IMR-90 (cell line): ENCODE data around the gene ADAM17. TPM values are rescaled to one million over a fixed set of nuclear protein-coding genes. Genes with fewer than 3 reads are reported as not detected.
A peak's percentile ranks its signal among the peaks of the same experiment; 100 is the strongest.

Source experiments
- ATAC-seq: fragments of 200-7000 bp; cut with Tn5 transposase; 2 replicates; pipeline ENCODE4 v1.9.1; 2020; ENCODE audit warnings: low read depth, mild to moderate bottlenecking, moderate library complexity
- Bru-seq: library from RNA; stranded (reverse); fragments of 400-500 nt; gene quantifications from one replicate; lab custom pipeline; 2021; lab: Mats Ljungman, UMichigan
- BruChase-seq, 2 experiments: library from RNA; stranded (reverse); fragments of 400-500 nt; gene quantifications; one replicate each; lab custom pipeline; 2021; lab: Mats Ljungman, UMichigan
- BruUV-seq: library from RNA; stranded (reverse); fragments of 400-500 nt; replicated peaks from 2 replicates; lab custom pipeline; 2021; lab: Mats Ljungman, UMichigan
- CTCF ChIA-PET: fragments of 300-600 bp; formaldehyde crosslinking; extraction: SDS; loops from one replicate; lab custom pipeline; 2021; ENCODE audit warnings: antibody characterized with exemption; lab: Yijun Ruan, JAX
- POLR2A ChIA-PET: fragments of 300-600 bp; sonication (Branson Sonifier 250); formaldehyde crosslinking; loops from one replicate; lab custom pipeline; 2022; ENCODE audit warnings: antibody characterized with exemption; ENCODE audit not compliant: unreplicated experiment; lab: Charles Lee
- DNase-seq: peaks from one replicate; pipeline ENCODE4 v3.0.0; 2013
- H2AFZ ChIP-seq: replicated peaks from 2 replicates; pipeline ENCODE3; 2013; ENCODE audit warnings: low read length, mild to moderate bottlenecking; ENCODE audit not compliant: poor library complexity
- H2AK5ac ChIP-seq: 2 replicates; pipeline ENCODE4 v1.6.1; 2013; ENCODE audit warnings: low read depth, low read length, inconsistent platforms
- H2AK9ac ChIP-seq: replicated peaks from 2 replicates; pipeline ENCODE3; 2013; ENCODE audit warnings: mild to moderate bottlenecking, low read depth, low read length, moderate library complexity; ENCODE audit not compliant: poor library complexity
- H2BK120ac ChIP-seq: 2 replicates; pipeline ENCODE4 v1.6.1; 2013; ENCODE audit warnings: low read depth, low read length, inconsistent platforms
- H2BK15ac ChIP-seq: 3 replicates; pipeline ENCODE4 v1.6.1; 2013; ENCODE audit warnings: low read depth, low read length, inconsistent platforms
- H2BK20ac ChIP-seq: 2 replicates; pipeline ENCODE4 v1.6.1; 2013; ENCODE audit warnings: low read depth, mild to moderate bottlenecking, inconsistent platforms, low read length, moderate library complexity
- H2BK5ac ChIP-seq: 2 replicates; pipeline ENCODE4 v1.6.1; 2013; ENCODE audit warnings: mild to moderate bottlenecking, low read depth, low read length, inconsistent platforms; ENCODE audit not compliant: poor library complexity, severe bottlenecking
- H3K14ac ChIP-seq: replicated peaks from 2 replicates; pipeline ENCODE4 v1.6.1; 2013; ENCODE audit warnings: low read depth, low read length, inconsistent platforms
- H3K18ac ChIP-seq: 2 replicates; pipeline ENCODE4 v1.6.1; 2013; ENCODE audit warnings: low read depth, low read length, control low read depth
- H3K23ac ChIP-seq: 2 replicates; pipeline ENCODE4 v1.6.1; 2013; ENCODE audit warnings: low read depth, low read length, inconsistent platforms
- H3K27ac ChIP-seq: 2 replicates; pipeline ENCODE4 v1.5.1; 2013; ENCODE audit warnings: mild to moderate bottlenecking, control low read depth, low read length; ENCODE audit not compliant: insufficient read depth
- H3K27me3 ChIP-seq: 2 replicates; pipeline ENCODE4 v1.6.1; 2013; ENCODE audit warnings: low read length; ENCODE audit not compliant: control insufficient read depth, insufficient read depth
- H3K36me3 ChIP-seq: 2 replicates; pipeline ENCODE4 v1.6.1; 2013; ENCODE audit warnings: low read length, mixed read lengths; ENCODE audit not compliant: control insufficient read depth, insufficient read depth
- H3K4ac ChIP-seq: 2 replicates; pipeline ENCODE4 v1.6.1; 2013; ENCODE audit warnings: low read depth, low read length, inconsistent platforms
- H3K4me1 ChIP-seq: 2 replicates; pipeline ENCODE4 v1.6.1; 2013; ENCODE audit warnings: low read length, mixed read lengths; ENCODE audit not compliant: control insufficient read depth, insufficient read depth
- H3K4me2 ChIP-seq: 2 replicates; pipeline ENCODE4 v1.6.1; 2013; ENCODE audit warnings: low read depth, mild to moderate bottlenecking, control low read depth, low read length, moderate library complexity
- H3K4me3 ChIP-seq: 2 replicates; pipeline ENCODE4 v1.5.1; 2013; ENCODE audit warnings: low read depth, mild to moderate bottlenecking, control low read depth, low read length, moderate library complexity; ENCODE audit not compliant: insufficient read depth
- H3K56ac ChIP-seq: 2 replicates; pipeline ENCODE4 v1.6.1; 2013; ENCODE audit warnings: low read length, inconsistent platforms; ENCODE audit not compliant: insufficient read depth; ENCODE audit errors: extremely low read depth
- H3K79me1 ChIP-seq, 2 experiments: 2 replicates each; pipeline ENCODE4 v1.6.1; 2013; ENCODE audit warnings: low read length in 2 of 2, inconsistent platforms in 1 of 2, low read depth in 1 of 2
- H3K9ac ChIP-seq: 2 replicates; pipeline ENCODE4 v1.6.1; 2013; ENCODE audit warnings: low read depth, low read length, control low read depth
- H3K9me1 ChIP-seq: 2 replicates; pipeline ENCODE4 v1.6.1; 2013; ENCODE audit warnings: low read length, inconsistent platforms; ENCODE audit not compliant: insufficient read depth
- H3K9me3 ChIP-seq: 2 replicates; pipeline ENCODE4 v1.6.1; 2013; ENCODE audit warnings: low read length; ENCODE audit not compliant: control insufficient read depth, insufficient read depth
- H4K20me1 ChIP-seq: 2 replicates; pipeline ENCODE4 v1.6.1; 2013; ENCODE audit warnings: low read length, inconsistent platforms; ENCODE audit not compliant: insufficient read depth
- H4K5ac ChIP-seq: 2 replicates; pipeline ENCODE4 v1.6.1; 2013; ENCODE audit warnings: mild to moderate bottlenecking, low read depth, low read length, control low read depth
- H4K8ac ChIP-seq, 2 experiments: 2 replicates each; pipeline ENCODE4 v1.6.1; 2013; ENCODE audit warnings: low read depth in 2 of 2, low read length in 2 of 2, control low read depth in 1 of 2, inconsistent platforms in 1 of 2
- H4K91ac ChIP-seq: 2 replicates; pipeline ENCODE4 v1.6.1; 2013; ENCODE audit warnings: low read depth, low read length, inconsistent platforms; ENCODE audit not compliant: insufficient read depth
- BHLHE40 ChIP-seq: fragments of 150-350 bp; IDR thresholded peaks from 2 replicates; pipeline ENCODE4 v1.6.1; 2016; ENCODE audit warnings: mild to moderate bottlenecking, low read depth, low read length
- CEBPB ChIP-seq: IDR thresholded peaks from 2 replicates; pipeline ENCODE4 v1.6.1; 2012; ENCODE audit warnings: low read depth, low read length, improper control_type of control experiment
- FOS ChIP-seq: fragments of 150-350 bp; IDR thresholded peaks from 2 replicates; pipeline ENCODE4 v1.6.1; 2016; ENCODE audit warnings: low read depth, low read length
- MAFK ChIP-seq: IDR thresholded peaks from 2 replicates; pipeline ENCODE4 v1.6.1; 2012; ENCODE audit warnings: low read depth, low read length, improper control_type of control experiment
- MAZ ChIP-seq: IDR thresholded peaks from 2 replicates; pipeline ENCODE4 v1.6.1; 2012; ENCODE audit warnings: low read depth, mild to moderate bottlenecking, low read length, improper control_type of control experiment, moderate library complexity, borderline replicate concordance
- MXI1 ChIP-seq: IDR thresholded peaks from 2 replicates; pipeline ENCODE4 v1.6.1; 2012; ENCODE audit warnings: low read depth, mild to moderate bottlenecking, low read length, moderate library complexity, borderline replicate concordance
- NFE2L2 ChIP-seq: fragments of 150-350 bp; IDR thresholded peaks from 2 replicates; pipeline ENCODE4 v1.6.1; 2016; ENCODE audit warnings: low read depth, mild to moderate bottlenecking, low read length
- POLR2A ChIP-seq: IDR thresholded peaks from 2 replicates; pipeline ENCODE4 v1.6.1; 2012; ENCODE audit warnings: mild to moderate bottlenecking, low read depth, low read length
- RAD21 ChIP-seq: IDR thresholded peaks from 2 replicates; pipeline ENCODE4 v1.6.1; 2012; ENCODE audit warnings: low read length, improper control_type of control experiment
- RCOR1 ChIP-seq: IDR thresholded peaks from 2 replicates; pipeline ENCODE4 v1.6.1; 2012; ENCODE audit warnings: mild to moderate bottlenecking, low read length, improper control_type of control experiment; ENCODE audit not compliant: insufficient replicate concordance
- WGBS, 2 experiments: methylation state at CpG; one replicate each; pipeline versions ENCODE4 v1.1.5 to v1.1.7; 2013; ENCODE audit warnings: missing lambda C conversion rate in 2 of 2; ENCODE audit not compliant: insufficient read length in 1 of 2; ENCODE audit errors: extremely low coverage in 2 of 2; 5-methylcytosine and 5-hydroxymethylcytosine counted together
- dilution Hi-C: fragments of 300-500 bp; cut with HindIII; formaldehyde crosslinking; loops from one replicate; pipeline ENCODE4 v1.14.3; 2018; ENCODE audit warnings: low sequenced_read_pairs; ENCODE audit not compliant: unreplicated experiment
- in situ Hi-C: fragments of 300-500 bp; cut with MboI; formaldehyde crosslinking; loops from 3 replicates; pipeline ENCODE4 v1.14.3; 2019; ENCODE audit warnings: low sequenced_read_pairs, inconsistent platforms, mixed read lengths
- intact Hi-C: fragments of 100-400 bp; cut with micrococcal nuclease; formaldehyde crosslinking; loops from 2 replicates; pipeline ENCODE4 v1.10.0; 2022
- long read RNA-seq: library from polyadenylated mRNA; unstranded; transcript quantifications from one replicate; pipeline ENCODE4 v2.0.0, GENCODE V29; 2021; ENCODE audit not compliant: unreplicated experiment
- polyA plus RNA-seq, 3 experiments: library from polyadenylated mRNA; depleted of rRNA; stranded (reverse); fragments of >200 nt; gene quantifications; 2 replicates each; pipeline ENCODE4 v1.2.3, GENCODE V29; 2012; ENCODE audit warnings: low replicate concordance in 1 of 3
- total RNA-seq: library from RNA; depleted of rRNA; stranded (reverse); fragments of >200 nt; gene quantifications from 2 replicates; pipeline ENCODE4 v1.2.3, GENCODE V29; 2012; rRNA removed
- TF ChIP-seq, protein P1 (sequence below): conservative IDR thresholded peaks from 2 replicates; pipeline ENCODE4 v1.5.1; 2012; ENCODE audit warnings: mild to moderate bottlenecking, low read depth, low read length, improper control_type of control experiment
- TF ChIP-seq, protein P2 (sequence below): fragments of 150-350 bp; IDR thresholded peaks from 2 replicates; pipeline ENCODE4 v1.6.1; 2017; ENCODE audit warnings: mild to moderate bottlenecking, antibody characterized with exemption, low read length, low read depth

ADAM17 gene
- total RNA-seq: 34.4 and 46.4 TPM in 2 replicates
- polyA plus RNA-seq (2012; rRNA removed): 8.8 and 9.6 TPM in 2 replicates
- 3.3 and 3.7 TPM in 2 replicates for polyA plus RNA-seq (2012; cell fraction: cytosol; rRNA removed)
- polyA plus RNA-seq (2012; cell fraction: nucleus; rRNA removed; ENCODE audit: low replicate concordance): 6.7 and 21.4 TPM in 2 replicates
- Bru-seq, nascent RNA: percentile 92 among the genes with signal in this experiment
- percentile 92 among the genes with signal in this experiment for BruChase-seq, experiment 1, labeled RNA remaining after a 6-hour chase
- BruChase-seq, experiment 2, labeled RNA remaining after a 2-hour chase: percentile 86 among the genes with signal in this experiment
- long read RNA-seq, full-length matches to known transcripts: 34 of 56 reads
- long read RNA-seq, partial matches to known transcripts: 3 of 56 reads
- long read RNA-seq, other reads (novel, unspliced or antisense): 19 of 56 reads

DNA sequence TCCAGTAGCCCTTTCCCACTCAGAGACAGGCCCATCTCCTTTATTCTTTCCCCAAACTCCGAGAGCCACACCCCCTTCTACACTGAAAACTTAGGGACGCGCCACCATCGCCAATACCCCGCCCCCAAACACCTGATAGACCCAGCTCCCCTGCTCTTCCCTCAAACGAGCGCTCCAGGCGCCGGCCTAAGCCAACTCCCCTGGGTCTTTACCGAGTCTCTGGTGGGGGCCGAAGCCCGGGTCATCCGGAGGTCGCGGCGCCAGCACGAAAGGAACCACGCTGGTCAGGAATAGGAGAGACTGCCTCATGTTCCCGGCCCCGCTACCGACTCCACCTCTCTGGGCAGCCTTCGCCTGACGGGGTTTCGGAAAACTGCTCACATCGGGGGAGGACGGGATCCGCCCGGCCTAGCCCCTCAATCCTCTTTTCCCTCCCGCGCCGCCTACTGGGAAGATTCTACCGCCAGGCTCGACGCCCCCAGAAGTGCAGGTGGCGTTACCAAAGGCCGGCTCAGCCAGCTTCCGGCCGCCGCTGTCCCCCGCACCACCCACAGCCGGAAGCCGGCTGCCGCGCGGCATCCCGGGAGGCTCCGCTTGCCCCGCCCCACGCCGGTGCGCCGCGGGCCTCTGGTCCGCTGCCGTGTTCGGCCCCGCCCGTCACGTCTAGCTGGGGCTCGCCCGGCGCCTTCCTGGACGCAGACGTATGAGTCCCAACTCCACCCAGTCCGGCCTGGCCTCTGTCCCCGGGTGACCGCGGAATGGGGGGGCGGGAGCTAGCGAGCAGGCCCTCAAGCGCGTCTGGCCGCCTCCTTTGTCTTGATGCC is at the start of gene ADAM17:
ADAM17 (minus strand) TSS at position 534 of the 824 bp plus-strand sequence; CDS start at position 309, 225 bp downstream.
- H3K27me3 ChIP-seq: no peaks in the 10 kb centered on the region
- BruUV-seq: no TSS peak
- H2BK15ac ChIP-seq: peak within 1 kb of the TSS; percentile 81; the same call in 2 of the 3 replicates
- peak within 1 kb of the TSS; percentile 99 for H4K5ac ChIP-seq
- no peaks in the 10 kb centered on the region for H3K9me3 ChIP-seq
- H3K79me1 ChIP-seq: peaks cover 5 to 42% of the 10 kb centered on the region in 2 experiments; a peak in 3 of 4 replicates
- H3K4me1 ChIP-seq: peaks cover 4% of the 10 kb centered on the region
- intact Hi-C loops (loop anchor here (2.0 to 5.0 kb wide), 2 partner anchors 75 to 397 kb away; partner anchors contain the start of genes GRHL1 and YWHAQ), dilution Hi-C loops (no loop called here), in situ Hi-C loops (no loop called here)
- peak within 1 kb of the TSS; percentile 91 for H4K91ac ChIP-seq
- peak within 1 kb of the TSS; percentile 94 for H3K18ac ChIP-seq
- peaks cover 3% of the 10 kb centered on the region; the same call in 1 of the 2 replicates for H3K9me1 ChIP-seq
- H3K4ac ChIP-seq: peak within 1 kb of the TSS; percentile 90
- 0% methylated on average over 34 of the region's 73 CpGs; no CpG with 5 or more reads in 1 of the 2 experiments for WGBS, 2 experiments
- H2AK9ac ChIP-seq: peak within 1 kb of the TSS; percentile 97
- no peak within 1 kb of the TSS for H2BK20ac ChIP-seq
- CTCF ChIA-PET: interaction anchor here (0.6 to 1.0 kb wide), 3 partner anchors 215 to 347 kb away, joined by 3 to 7 read pairs (median 3); no protein-coding TSS in a partner anchor
- H2BK5ac ChIP-seq: peak within 1 kb of the TSS; percentile 92
- peak within 1 kb of the TSS; percentile 63 for H2BK120ac ChIP-seq
- H2AFZ ChIP-seq: peak within 1 kb of the TSS; percentile 95
- ATAC-seq (peak; percentile 92), DNase-seq (peak; percentile 95)
- peak within 1 kb of the TSS; percentile 88 for H3K23ac ChIP-seq
- H3K9ac ChIP-seq: peak within 1 kb of the TSS; percentile 100
- peak within 1 kb of the TSS; percentile 99 for H3K4me2 ChIP-seq
- peak within 1 kb of the TSS; percentile 83 for H3K4me3 ChIP-seq
- peak within 1 kb of the TSS; percentile 97 for H3K27ac ChIP-seq
- H3K14ac ChIP-seq: peak within 1 kb of the TSS; percentile 89
- peak within 1 kb of the TSS; percentile 89 for H3K56ac ChIP-seq
- POLR2A ChIA-PET: interaction anchor here (0.6 to 1.4 kb wide), 4 partner anchors 9 to 76 kb away, joined by 3 to 5 read pairs (median 3); partner anchors contain the start of gene YWHAQ
- peaks cover 2% of the 10 kb centered on the region; the same call in 1 of the 2 replicates for H3K36me3 ChIP-seq
- peak within 1 kb of the TSS; percentile 92 to 97 for H4K8ac ChIP-seq
- peaks cover 19% of the 10 kb centered on the region; the same call in 1 of the 2 replicates for H4K20me1 ChIP-seq
- peak within 1 kb of the TSS; percentile 81 for H2AK5ac ChIP-seq
- TF ChIP-seq MXI1: peak; percentile 86; the same call in 1 of the 2 replicates
- peak; percentile 93 for TF ChIP-seq POLR2A
- TF ChIP-seq MAFK: no peak
- TF ChIP-seq NFE2L2: no peak
- no peak for TF ChIP-seq FOS
- peak; percentile 46 for TF ChIP-seq RAD21
- TF ChIP-seq, protein P1, sequence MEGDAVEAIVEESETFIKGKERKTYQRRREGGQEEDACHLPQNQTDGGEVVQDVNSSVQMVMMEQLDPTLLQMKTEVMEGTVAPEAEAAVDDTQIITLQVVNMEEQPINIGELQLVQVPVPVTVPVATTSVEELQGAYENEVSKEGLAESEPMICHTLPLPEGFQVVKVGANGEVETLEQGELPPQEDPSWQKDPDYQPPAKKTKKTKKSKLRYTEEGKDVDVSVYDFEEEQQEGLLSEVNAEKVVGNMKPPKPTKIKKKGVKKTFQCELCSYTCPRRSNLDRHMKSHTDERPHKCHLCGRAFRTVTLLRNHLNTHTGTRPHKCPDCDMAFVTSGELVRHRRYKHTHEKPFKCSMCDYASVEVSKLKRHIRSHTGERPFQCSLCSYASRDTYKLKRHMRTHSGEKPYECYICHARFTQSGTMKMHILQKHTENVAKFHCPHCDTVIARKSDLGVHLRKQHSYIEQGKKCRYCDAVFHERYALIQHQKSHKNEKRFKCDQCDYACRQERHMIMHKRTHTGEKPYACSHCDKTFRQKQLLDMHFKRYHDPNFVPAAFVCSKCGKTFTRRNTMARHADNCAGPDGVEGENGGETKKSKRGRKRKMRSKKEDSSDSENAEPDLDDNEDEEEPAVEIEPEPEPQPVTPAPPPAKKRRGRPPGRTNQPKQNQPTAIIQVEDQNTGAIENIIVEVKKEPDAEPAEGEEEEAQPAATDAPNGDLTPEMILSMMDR: peak; percentile 64
- TF ChIP-seq MAZ: peak; percentile 96
- TF ChIP-seq CEBPB: no peak
- TF ChIP-seq RCOR1: peak; percentile 10
- no peak for TF ChIP-seq BHLHE40
- TF ChIP-seq, protein P2, sequence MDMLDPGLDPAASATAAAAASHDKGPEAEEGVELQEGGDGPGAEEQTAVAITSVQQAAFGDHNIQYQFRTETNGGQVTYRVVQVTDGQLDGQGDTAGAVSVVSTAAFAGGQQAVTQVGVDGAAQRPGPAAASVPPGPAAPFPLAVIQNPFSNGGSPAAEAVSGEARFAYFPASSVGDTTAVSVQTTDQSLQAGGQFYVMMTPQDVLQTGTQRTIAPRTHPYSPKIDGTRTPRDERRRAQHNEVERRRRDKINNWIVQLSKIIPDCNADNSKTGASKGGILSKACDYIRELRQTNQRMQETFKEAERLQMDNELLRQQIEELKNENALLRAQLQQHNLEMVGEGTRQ: no peak
